ENCODE measurements around the gene AP2A2. TPM values are rescaled to one million over a fixed set of nuclear protein-coding genes. Genes with fewer than 3 reads are reported as not detected.

Gene AP2A2
- total RNA-seq, 2 donors from 2014 or later, result 35.1 to 70.2 TPM

GRCh38 chr11:1036303-1036923, 110.7 kb downstream of the AP2A2 start, which contains the start of gene MUC6:
TSS of gene MUC6 (minus strand) at chr11:1036718. CDS start at chr11:1036655, 63 bp downstream.
- TF ChIP-seq CTCF (IDR thresholded peaks at IDR 0.05), result no peak
- no peak for TF ChIP-seq POLR2A (IDR thresholded peaks at IDR 0.05)
- no peak for TF ChIP-seq POLR2AphosphoS5 (IDR thresholded peaks at IDR 0.05)
- Histone ChIP-seq H3K4me1 (replicated peaks) (no peaks in the 10 kb centered on the region), H3K36me3 (no peaks in the 10 kb centered on the region), H3K27me3 (replicated peaks; ENCODE audit: insufficient read depth) (no peaks in the 10 kb centered on the region), H3K27ac (no peak within 1 kb of the TSS), H3K9me3 (no peaks in the 10 kb centered on the region), H3K4me3 (no peak within 1 kb of the TSS)
- DNase-seq (ENCODE audit: low spot score), result no peak
- intact Hi-C loops (cut with DNase I), result no loop called here
- WGBS, result 61% methylated on average over 33 of the region's 42 CpGs

GRCh38 chr11:1036931-1037330, 111.3 kb downstream of the AP2A2 start:
- Histone ChIP-seq H3K27ac (no peak overlapping the region), H3K9me3 (no peaks in the 10 kb centered on the region), H3K27me3 (replicated peaks; ENCODE audit: insufficient read depth) (no peaks in the 10 kb centered on the region), H3K36me3 (no peaks in the 10 kb centered on the region), H3K4me3 (no peak overlapping the region), H3K4me1 (replicated peaks) (no peaks in the 10 kb centered on the region)
- TF ChIP-seq CTCF (IDR thresholded peaks at IDR 0.05), result no peak
- no peak for TF ChIP-seq POLR2AphosphoS5 (IDR thresholded peaks at IDR 0.05)
- no peak for TF ChIP-seq POLR2A (IDR thresholded peaks at IDR 0.05)
- WGBS, result 59% methylated on average over 13 of the region's 13 CpGs
- intact Hi-C loops (cut with DNase I), result no loop called here
- no peak for DNase-seq (ENCODE audit: low spot score)

GRCh38 chr11:1037506-1038055, 111.9 kb downstream of the AP2A2 start:
- TF ChIP-seq POLR2AphosphoS5 (IDR thresholded peaks at IDR 0.05) (no peak), CTCF (IDR thresholded peaks at IDR 0.05) (no peak), POLR2A (IDR thresholded peaks at IDR 0.05) (no peak)
- Histone ChIP-seq H3K9me3 (no peaks in the 10 kb centered on the region), H3K36me3 (no peaks in the 10 kb centered on the region), H3K27me3 (replicated peaks; ENCODE audit: insufficient read depth) (no peaks in the 10 kb centered on the region), H3K27ac (no peak overlapping the region), H3K4me3 (no peak overlapping the region), H3K4me1 (replicated peaks) (no peaks in the 10 kb centered on the region)
- 86% methylated on average over 23 of the region's 26 CpGs for WGBS
- DNase-seq (ENCODE audit: low spot score), result no peak
- intact Hi-C loops (cut with DNase I), result no loop called here

DNA sequence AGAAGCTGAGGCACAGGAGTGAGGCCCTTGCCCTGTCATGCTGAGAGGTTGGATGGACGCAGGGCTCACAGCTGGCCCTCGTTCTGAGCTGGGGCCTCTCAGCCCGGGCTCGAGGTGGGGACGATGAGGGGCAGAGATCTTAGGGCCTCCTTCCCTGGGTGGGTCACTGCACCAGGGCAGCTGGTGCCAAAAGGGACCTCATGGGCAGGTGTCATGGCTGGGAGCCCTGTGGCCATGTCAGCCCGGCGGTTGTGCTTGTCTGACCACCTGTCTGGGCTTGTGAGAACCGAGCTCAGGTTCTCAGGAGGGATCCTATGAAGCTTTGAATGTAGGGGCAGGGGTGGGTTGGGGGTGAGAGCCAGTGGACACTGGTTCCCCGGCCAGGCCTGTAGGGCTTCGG, 112.7 kb downstream of the AP2A2 start:
- Histone ChIP-seq H3K27ac (no peak overlapping the region), H3K27me3 (replicated peaks; ENCODE audit: insufficient read depth) (no peaks in the 10 kb centered on the region), H3K4me3 (no peak overlapping the region), H3K4me1 (replicated peaks) (no peaks in the 10 kb centered on the region), H3K9me3 (no peaks in the 10 kb centered on the region), H3K36me3 (no peaks in the 10 kb centered on the region)
- TF ChIP-seq POLR2AphosphoS5 (IDR thresholded peaks at IDR 0.05), result no peak
- no peak for TF ChIP-seq POLR2A (IDR thresholded peaks at IDR 0.05)
- no peak for TF ChIP-seq CTCF (IDR thresholded peaks at IDR 0.05)
- DNase-seq (ENCODE audit: low spot score), result no peak
- 81% methylated on average over 9 of the region's 10 CpGs for WGBS
- intact Hi-C loops (cut with DNase I), result no loop called here

GRCh38 chr11:1038921-1039320, 113.3 kb downstream of the AP2A2 start:
- WGBS, result 96% methylated on average over 12 of the region's 12 CpGs
- Histone ChIP-seq H3K4me1 (replicated peaks) (no peaks in the 10 kb centered on the region), H3K36me3 (no peaks in the 10 kb centered on the region), H3K4me3 (no peak overlapping the region), H3K27me3 (replicated peaks; ENCODE audit: insufficient read depth) (no peaks in the 10 kb centered on the region), H3K27ac (no peak overlapping the region), H3K9me3 (no peaks in the 10 kb centered on the region)
- no peak for TF ChIP-seq POLR2AphosphoS5 (IDR thresholded peaks at IDR 0.05)
- TF ChIP-seq POLR2A (IDR thresholded peaks at IDR 0.05), result no peak
- TF ChIP-seq CTCF (IDR thresholded peaks at IDR 0.05), result no peak
- intact Hi-C loops (cut with DNase I), result no loop called here
- no peak for DNase-seq (ENCODE audit: low spot score)

Measured in prostate gland (tissue), 2 donors.